22Rv1 (cell line): ENCODE measurements around the gene ZC3H12A.

ENCODE experiments used
- ZFX ChIP-seq: fragments of 450-650 bp; IDR thresholded peaks from 2 replicates; pipeline ENCODE4 v1.6.1; 2017; ENCODE audit warnings: antibody characterized with exemption, borderline replicate concordance
- TF ChIP-seq, protein P1 (sequence below): fragments of 450-650 bp; IDR thresholded peaks from 2 replicates; pipeline ENCODE4 v1.5.1; 2017; ENCODE audit warnings: mild to moderate bottlenecking

- TF ChIP-seq, protein P1, sequence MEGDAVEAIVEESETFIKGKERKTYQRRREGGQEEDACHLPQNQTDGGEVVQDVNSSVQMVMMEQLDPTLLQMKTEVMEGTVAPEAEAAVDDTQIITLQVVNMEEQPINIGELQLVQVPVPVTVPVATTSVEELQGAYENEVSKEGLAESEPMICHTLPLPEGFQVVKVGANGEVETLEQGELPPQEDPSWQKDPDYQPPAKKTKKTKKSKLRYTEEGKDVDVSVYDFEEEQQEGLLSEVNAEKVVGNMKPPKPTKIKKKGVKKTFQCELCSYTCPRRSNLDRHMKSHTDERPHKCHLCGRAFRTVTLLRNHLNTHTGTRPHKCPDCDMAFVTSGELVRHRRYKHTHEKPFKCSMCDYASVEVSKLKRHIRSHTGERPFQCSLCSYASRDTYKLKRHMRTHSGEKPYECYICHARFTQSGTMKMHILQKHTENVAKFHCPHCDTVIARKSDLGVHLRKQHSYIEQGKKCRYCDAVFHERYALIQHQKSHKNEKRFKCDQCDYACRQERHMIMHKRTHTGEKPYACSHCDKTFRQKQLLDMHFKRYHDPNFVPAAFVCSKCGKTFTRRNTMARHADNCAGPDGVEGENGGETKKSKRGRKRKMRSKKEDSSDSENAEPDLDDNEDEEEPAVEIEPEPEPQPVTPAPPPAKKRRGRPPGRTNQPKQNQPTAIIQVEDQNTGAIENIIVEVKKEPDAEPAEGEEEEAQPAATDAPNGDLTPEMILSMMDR: no peak
- TF ChIP-seq ZFX: no peak
Observed at GRCh38 chr1:37472281-37472680, 2.1 kb upstream of the ZC3H12A start.
